Stomach (tissue), 9 donors: ENCODE results near the gene NHERF1. TPM values are rescaled to one million over a fixed set of nuclear protein-coding genes. Genes with fewer than 3 reads are reported as not detected.

Experiments used
- DNase-seq, 2 donors: peaks; one replicate each; pipeline versions ENCODE4 v3.0.0 to v3.0.0-alpha.2; 2013 to 2019
- H3K27ac ChIP-seq, 5 donors: fragments of 200-600 bp in 4 of 5; sonication (generic) in 4 of 5; one replicate each; pipeline ENCODE4 v1.5.1; 2013 to 2019; ENCODE audit warnings: mild to moderate bottlenecking in 1 of 5, moderate library complexity in 1 of 5
- H3K27me3 ChIP-seq, 3 donors: fragments of 200-600 bp; sonication (generic); one replicate each; pipeline ENCODE4 v1.5.1; 2017 to 2019; ENCODE audit warnings: mixed run types in 1 of 3
- H3K36me3 ChIP-seq, 4 donors: fragments of 200-600 bp; sonication (generic); 1 replicate in 3 of 4; 2 replicates in 1 of 4; pipeline ENCODE4 v1.5.1; 2016 to 2019
- H3K4me1 ChIP-seq, 4 donors: fragments of 200-600 bp; sonication (generic); one replicate each; pipeline ENCODE4 v1.5.1; 2016 to 2019
- H3K4me3 ChIP-seq, 4 donors: fragments of 200-600 bp; sonication (generic) in 3 of 4; one replicate each; pipeline ENCODE4 v1.5.1; 2016 to 2019; ENCODE audit warnings: mild to moderate bottlenecking in 1 of 4
- H3K9me3 ChIP-seq, 4 donors: fragments of 200-600 bp; sonication (generic); one replicate each; pipeline ENCODE4 v1.5.1; 2016 to 2019
- EP300 ChIP-seq: sonication (generic); formaldehyde crosslinking; IDR thresholded peaks from one replicate; pipeline ENCODE4 v1.6.1; 2017; ENCODE audit warnings: antibody characterized with exemption
- POLR2A ChIP-seq, 4 donors: fragments of 450-650 bp; IDR thresholded peaks; one replicate each; pipeline ENCODE4 v1.6.1; 2016; ENCODE audit warnings: antibody characterized with exemption in 4 of 4, control low read depth in 2 of 4, mild to moderate bottlenecking in 1 of 4, moderate library complexity in 1 of 4
- POLR2AphosphoS5 ChIP-seq, 3 donors: sonication (generic); formaldehyde crosslinking; IDR thresholded peaks; one replicate each; pipeline ENCODE4 v1.6.1; 2016; ENCODE audit warnings: antibody characterized with exemption in 3 of 3
- WGBS, 5 donors: extraction: QIAGEN DNeasy Blood & Tissue Kit in 3 of 5; methylation state at CpG; one replicate each; pipeline versions ENCODE4 v1.1.5 to v1.1.7; 2013 to 2018; 5-methylcytosine and 5-hydroxymethylcytosine counted together
- intact Hi-C: fragments of 100-400 bp; cut with DNase I; formaldehyde crosslinking; loops from one replicate; pipeline ENCODE4 v1.15.1; 2023; ENCODE audit warnings: low total_unique reads
- polyA plus RNA-seq, 3 donors: library from polyadenylated mRNA; stranded (reverse); fragments of 200-250 nt; gene quantifications; one replicate each; pipeline ENCODE4 v1.2.3, GENCODE V29; 2013
- total RNA-seq, 5 donors: library from RNA; depleted of rRNA; stranded (reverse); fragments of >200 nt; gene quantifications; one replicate each; pipeline versions ENCODE4 v1.1.0 to v1.2.3, GENCODE V29; 2014 to 2016
- TF ChIP-seq, protein P1 (sequence below), 7 experiments: fragments of 450-650 bp in 4 of 7; fragments of 200-600 bp in 3 of 7; sonication (generic) in 3 of 7; IDR thresholded peaks; one replicate each; pipeline ENCODE4 v1.5.1; 2016 to 2019; ENCODE audit warnings: antibody characterized with exemption in 7 of 7, control low read depth in 2 of 7, mild to moderate bottlenecking in 1 of 7
- donor health status: healthy with polysubstance abuse.
- donor health status: Bipolar disorder and iron deficiency.
- donor health status: healthy.

Gene NHERF1
- total and polyA plus RNA-seq, 8 donors = 14.9 to 152 (median 82.4) TPM

DNA sequence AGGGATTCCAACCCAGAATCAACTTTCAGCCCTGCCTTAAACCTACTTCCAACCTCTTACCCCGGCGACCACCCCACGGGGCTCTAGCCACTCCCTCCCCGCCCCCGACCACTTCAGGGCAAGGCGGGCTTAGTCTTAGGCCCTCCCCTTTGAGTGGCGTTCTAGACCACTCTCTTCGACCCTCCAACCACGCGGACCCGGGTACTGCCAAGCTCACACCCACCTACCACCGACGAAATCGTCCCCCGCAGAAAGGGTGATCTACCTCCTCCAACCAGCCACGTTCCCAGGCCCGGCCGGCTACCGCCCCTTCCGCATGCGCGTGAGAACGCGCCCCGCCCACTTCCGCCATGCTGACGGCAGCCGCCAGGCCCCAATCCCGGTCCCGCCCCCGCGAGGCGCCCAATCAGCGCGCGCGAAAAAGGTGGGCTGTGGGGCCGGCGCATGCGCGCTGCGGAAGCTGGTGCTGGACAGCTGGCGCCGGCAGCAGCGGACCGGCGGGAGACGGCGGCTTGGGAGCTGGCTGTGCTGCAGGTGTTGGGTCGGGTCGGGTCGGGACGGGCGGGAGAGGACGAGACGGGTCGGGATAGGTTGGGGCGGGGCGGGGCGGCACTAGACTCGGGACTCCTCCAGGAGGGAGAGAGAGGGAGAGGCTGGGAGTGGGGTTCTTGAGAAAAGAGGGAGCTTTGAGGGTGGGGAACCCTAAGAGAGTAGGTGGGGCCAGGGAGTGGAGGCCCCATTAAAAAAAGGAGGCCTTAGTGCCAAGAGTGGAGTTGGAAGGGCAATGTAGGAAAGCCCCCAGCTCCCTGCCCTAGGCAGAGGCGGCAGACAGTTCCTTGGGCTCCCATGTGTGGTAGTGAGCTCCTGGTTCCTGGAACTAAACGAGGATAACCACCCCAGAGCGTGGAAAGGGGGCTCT, 27.9 kb downstream of the NHERF1 start, which contains the start of gene NAT9:
Gene NAT9, minus strand, starts transcription at position 302 of the 919 bp plus-strand sequence. CDS start 647 bp downstream, outside the sequence.
- DNase-seq = peak; percentile 99
- peak within 1 kb of the TSS; percentile 92 to 98 (median 95) for H3K4me3 ChIP-seq
- no peaks in the 10 kb centered on the region for H3K27me3 ChIP-seq
- peak within 1 kb of the TSS; percentile 55 to 87 (median 82) for H3K27ac ChIP-seq
- no peaks in the 10 kb centered on the region for H3K9me3 ChIP-seq
- H3K36me3 ChIP-seq = peaks cover 25 to 49% (median 41%) of the 10 kb centered on the region in 4 donors
- TF ChIP-seq POLR2A (IDR thresholded peaks at IDR 0.05) (peak in 1 of 4 donors; percentile 28), POLR2AphosphoS5 (IDR thresholded peaks at IDR 0.05) (peak; percentile 74 to 98 (median 89)), EP300 (peak; percentile 9)
- TF ChIP-seq, protein P1, sequence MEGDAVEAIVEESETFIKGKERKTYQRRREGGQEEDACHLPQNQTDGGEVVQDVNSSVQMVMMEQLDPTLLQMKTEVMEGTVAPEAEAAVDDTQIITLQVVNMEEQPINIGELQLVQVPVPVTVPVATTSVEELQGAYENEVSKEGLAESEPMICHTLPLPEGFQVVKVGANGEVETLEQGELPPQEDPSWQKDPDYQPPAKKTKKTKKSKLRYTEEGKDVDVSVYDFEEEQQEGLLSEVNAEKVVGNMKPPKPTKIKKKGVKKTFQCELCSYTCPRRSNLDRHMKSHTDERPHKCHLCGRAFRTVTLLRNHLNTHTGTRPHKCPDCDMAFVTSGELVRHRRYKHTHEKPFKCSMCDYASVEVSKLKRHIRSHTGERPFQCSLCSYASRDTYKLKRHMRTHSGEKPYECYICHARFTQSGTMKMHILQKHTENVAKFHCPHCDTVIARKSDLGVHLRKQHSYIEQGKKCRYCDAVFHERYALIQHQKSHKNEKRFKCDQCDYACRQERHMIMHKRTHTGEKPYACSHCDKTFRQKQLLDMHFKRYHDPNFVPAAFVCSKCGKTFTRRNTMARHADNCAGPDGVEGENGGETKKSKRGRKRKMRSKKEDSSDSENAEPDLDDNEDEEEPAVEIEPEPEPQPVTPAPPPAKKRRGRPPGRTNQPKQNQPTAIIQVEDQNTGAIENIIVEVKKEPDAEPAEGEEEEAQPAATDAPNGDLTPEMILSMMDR (IDR thresholded peaks at IDR 0.05) = peak in 1 of 7 experiments; percentile 19
- 0 to 1% (median 0%) methylated on average over 57 to 64 of the region's 64 CpGs for WGBS, 5 donors
- intact Hi-C loops = no loop called here
- H3K4me1 ChIP-seq = peaks cover 19 to 60% (median 30%) of the 10 kb centered on the region in 4 donors

DNA sequence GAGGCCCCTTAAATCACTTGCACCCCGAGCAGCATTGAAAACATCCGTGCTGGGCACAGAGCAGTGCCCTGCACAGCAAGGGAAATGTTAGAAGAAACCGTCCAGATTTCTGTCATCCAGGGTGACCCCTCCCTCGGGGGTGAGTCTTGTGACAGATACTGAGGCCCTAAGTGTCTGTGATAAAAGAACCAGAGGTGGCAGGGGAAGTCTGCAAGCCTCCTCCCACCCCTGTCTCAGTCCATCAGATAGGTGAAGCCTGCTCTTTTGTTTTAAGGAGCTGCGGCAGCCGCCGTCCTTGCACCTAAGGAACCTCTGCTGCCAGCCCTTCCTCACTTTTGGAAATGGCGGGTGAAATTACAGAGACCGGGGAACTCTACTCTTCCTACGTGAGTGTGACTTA, 28.6 kb downstream of the NHERF1 start:
- intact Hi-C loops = no loop called here

DNA sequence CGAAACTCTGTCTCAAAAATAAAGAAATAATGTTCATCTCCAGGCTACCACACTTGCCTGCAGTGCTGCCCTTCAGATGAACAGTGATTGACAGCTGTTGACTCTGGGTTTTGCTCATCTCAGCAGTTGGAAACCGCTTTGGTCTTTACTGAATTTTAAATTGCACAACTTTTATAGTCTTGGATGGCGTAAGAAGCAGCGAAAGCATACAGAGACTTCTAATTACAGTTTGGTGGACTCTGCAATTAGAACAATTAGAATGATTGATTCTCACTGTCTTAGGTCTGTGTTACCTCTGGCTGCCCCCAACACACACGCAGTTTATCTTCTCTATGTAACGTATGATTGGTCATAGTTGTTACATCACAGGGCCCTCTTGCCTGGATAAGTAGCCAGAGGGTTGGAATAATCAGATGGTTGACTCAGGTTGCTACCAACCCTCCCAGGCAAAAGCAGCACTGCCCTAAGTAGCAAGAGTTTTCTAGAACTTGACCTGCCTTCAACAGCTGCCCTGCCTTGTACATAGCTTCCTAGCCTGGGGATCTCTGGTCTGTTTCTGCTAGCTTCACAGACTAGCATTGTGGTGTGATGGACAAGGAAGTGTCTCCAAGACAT, 29.6 kb downstream of the NHERF1 start:
- Histone ChIP-seq H3K27ac (no peak overlapping the region), H3K9me3 (no peaks in the 10 kb centered on the region), H3K36me3 (peaks cover 9 to 42% (median 27%) of the 10 kb centered on the region in 4 donors), H3K4me3 (no peak overlapping the region), H3K4me1 (peaks cover 19 to 59% (median 30%) of the 10 kb centered on the region in 4 donors), H3K27me3 (no peaks in the 10 kb centered on the region)
- WGBS, 5 donors = 76 to 86% (median 80%) methylated on average over 6 of the region's 6 CpGs
- no peak for TF ChIP-seq EP300
- TF ChIP-seq POLR2AphosphoS5 (IDR thresholded peaks at IDR 0.05) = no peak
- TF ChIP-seq POLR2A (IDR thresholded peaks at IDR 0.05) = no peak
- TF ChIP-seq, protein P1 (IDR thresholded peaks at IDR 0.05) = no peak
- intact Hi-C loops = no loop called here
- DNase-seq = no peak

More for the DNA sequence above, 28.6 kb downstream of the NHERF1 start:
- peak overlapping the region in 3 of 5 donors; percentile 82 to 87 (median 85) for H3K27ac ChIP-seq
- H3K36me3 ChIP-seq = peaks cover 19 to 49% (median 38%) of the 10 kb centered on the region in 4 donors
- H3K4me1 ChIP-seq = peaks cover 19 to 59% (median 30%) of the 10 kb centered on the region in 4 donors
- no peak for TF ChIP-seq POLR2A (IDR thresholded peaks at IDR 0.05)
- TF ChIP-seq, protein P1 (IDR thresholded peaks at IDR 0.05) = no peak
- TF ChIP-seq POLR2AphosphoS5 (IDR thresholded peaks at IDR 0.05) = no peak
- no peak for TF ChIP-seq EP300
- H3K27me3 ChIP-seq = no peaks in the 10 kb centered on the region
- no peaks in the 10 kb centered on the region for H3K9me3 ChIP-seq
- 18 to 27% (median 23%) methylated on average over 10 of the region's 10 CpGs for WGBS, 5 donors
- peak overlapping the region; percentile 92 to 98 (median 95) for H3K4me3 ChIP-seq
- DNase-seq = no peak

DNA sequence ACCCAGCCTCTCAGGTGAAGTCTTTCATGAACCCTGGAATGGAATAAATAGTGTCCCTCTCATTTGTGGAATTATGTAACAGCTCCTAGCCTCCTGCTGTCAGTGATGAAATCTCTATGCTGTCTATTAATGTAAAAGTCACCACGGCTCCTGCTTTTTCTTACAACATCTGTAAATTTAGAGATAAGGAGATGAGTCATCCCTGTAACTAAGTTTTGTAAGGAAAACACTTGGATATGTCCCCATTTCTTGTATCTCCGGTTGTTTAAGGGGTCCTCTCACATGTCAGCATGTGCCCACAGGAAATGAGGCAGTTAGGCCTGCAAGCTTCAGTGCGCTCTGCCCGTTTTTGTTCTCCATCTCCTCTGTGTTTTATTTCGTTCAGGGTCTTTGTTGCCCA, 30.5 kb downstream of the NHERF1 start:
- H3K27ac ChIP-seq = peak overlapping the region in 1 of 5 donors; percentile 55
- DNase-seq = no peak

More for the DNA sequence above, 30.5 kb downstream of the NHERF1 start:
- Histone ChIP-seq H3K4me1 (peaks cover 19 to 59% (median 30%) of the 10 kb centered on the region in 4 donors), H3K36me3 (peaks cover 0 to 33% (median 20%) of the 10 kb centered on the region in 4 donors), H3K27me3 (no peaks in the 10 kb centered on the region), H3K4me3 (no peak overlapping the region), H3K9me3 (no peaks in the 10 kb centered on the region)
- intact Hi-C loops = no loop called here
- TF ChIP-seq POLR2A (IDR thresholded peaks at IDR 0.05) (no peak), POLR2AphosphoS5 (IDR thresholded peaks at IDR 0.05) (no peak), EP300 (no peak)
- TF ChIP-seq, protein P1 (IDR thresholded peaks at IDR 0.05) = no peak
- WGBS, 5 donors = 62 to 72% (median 65%) methylated on average over 5 of the region's 5 CpGs
